SJSA1 (cell line): Measurements from ENCODE around the gene WBP2. TPM values are rescaled to one million over a fixed set of nuclear protein-coding genes. Genes with fewer than 3 reads are reported as not detected.
"Not testable (repeated sequence)": the region's sequence is repeated elsewhere in the genome, so short reads cannot be mapped to it uniquely, and the experiment has no call there.

Source experiments
- DNase-seq, 2 experiments: peaks; one replicate each; pipeline ENCODE4 v3.0.0-alpha.2; 2015 to 2020; ENCODE audit warnings: low spot score in 2 of 2, low read depth in 1 of 2
- H3K27ac ChIP-seq: fragments of 250-450 bp; sonication (Bioruptor Pico); 2 replicates; pipeline ENCODE4 v1.5.1; 2020; ENCODE audit warnings: mild to moderate bottlenecking, moderate library complexity
- H3K27me3 ChIP-seq: fragments of 250-450 bp; sonication (Bioruptor Pico); replicated peaks from 2 replicates; pipeline ENCODE4 v1.5.1; 2020; ENCODE audit warnings: mild to moderate bottlenecking, moderate library complexity
- H3K36me3 ChIP-seq: fragments of 250-450 bp; sonication (Bioruptor Pico); 2 replicates; pipeline ENCODE4 v1.5.1; 2020; ENCODE audit warnings: mild to moderate bottlenecking
- H3K4me1 ChIP-seq: fragments of 250-450 bp; sonication (Bioruptor Pico); replicated peaks from 2 replicates; pipeline ENCODE4 v1.6.1; 2021; ENCODE audit warnings: mild to moderate bottlenecking
- H3K4me3 ChIP-seq: fragments of 250-450 bp; sonication (Bioruptor Pico); 2 replicates; pipeline ENCODE4 v1.5.1; 2020; ENCODE audit warnings: mild to moderate bottlenecking
- H3K9me3 ChIP-seq: fragments of 250-450 bp; sonication (Bioruptor Pico); replicated peaks from 2 replicates; pipeline ENCODE4 v1.5.1; 2020; ENCODE audit warnings: mild to moderate bottlenecking
- total RNA-seq: library from RNA; depleted of rRNA; stranded (reverse); fragments of >200 nt; shearing (Covaris generic); gene quantifications from 2 replicates; pipeline ENCODE4 v1.2.3, GENCODE V29; 2014

The WBP2 gene
- total RNA-seq, 1 experiment from 2014 or later, result 28.8 TPM

DNA sequence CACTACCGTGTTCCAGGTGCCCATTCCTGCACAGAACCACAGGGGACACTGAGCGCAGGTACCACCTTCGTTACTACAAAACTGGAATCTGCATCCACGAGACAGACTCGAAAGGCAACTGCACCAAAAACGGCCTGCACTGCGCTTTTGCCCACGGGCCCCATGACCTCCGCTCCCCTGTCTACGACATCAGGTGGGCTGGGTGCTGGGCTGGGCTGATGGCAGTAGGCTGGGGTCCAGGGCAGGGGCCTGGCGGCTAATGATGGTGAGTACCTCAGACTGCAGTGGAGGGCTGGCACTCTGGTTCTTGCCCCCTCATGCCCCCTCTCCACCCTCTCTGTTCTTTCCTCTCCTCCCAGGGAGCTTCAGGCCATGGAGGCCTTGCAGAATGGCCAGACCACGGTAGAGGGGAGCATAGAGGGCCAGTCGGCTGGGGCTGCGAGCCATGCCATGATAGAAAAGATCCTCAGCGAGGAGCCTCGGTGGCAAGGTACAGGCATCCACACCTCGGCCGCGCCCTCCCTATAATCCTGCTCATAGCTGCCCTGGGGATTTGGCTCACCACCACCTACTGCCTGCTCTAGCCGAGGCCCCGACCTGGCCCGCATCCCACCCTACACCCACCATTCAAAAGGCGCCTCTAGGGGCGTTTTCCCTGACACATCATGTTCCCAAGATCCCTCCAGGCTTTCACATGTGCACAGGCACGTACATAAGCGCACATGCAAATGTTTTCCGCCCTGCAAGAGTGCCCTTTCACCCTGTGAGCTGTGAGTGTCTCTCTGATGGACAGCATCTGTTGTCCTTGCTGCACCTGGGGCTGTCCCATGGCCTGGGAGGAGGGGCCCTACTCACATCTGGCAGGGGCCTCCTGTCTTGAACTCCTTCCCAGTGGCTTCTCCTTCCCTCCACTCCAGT, 42.8 kb downstream of the WBP2 start:
- Histone ChIP-seq H3K36me3 (peaks cover 83% of the 10 kb centered on the region), H3K9me3 (no peaks in the 10 kb centered on the region), H3K27ac (no peak overlapping the region), H3K4me1 (peaks cover 8% of the 10 kb centered on the region), H3K27me3 (no peaks in the 10 kb centered on the region), H3K4me3 (no peak overlapping the region)
- DNase-seq, result no peak

DNA sequence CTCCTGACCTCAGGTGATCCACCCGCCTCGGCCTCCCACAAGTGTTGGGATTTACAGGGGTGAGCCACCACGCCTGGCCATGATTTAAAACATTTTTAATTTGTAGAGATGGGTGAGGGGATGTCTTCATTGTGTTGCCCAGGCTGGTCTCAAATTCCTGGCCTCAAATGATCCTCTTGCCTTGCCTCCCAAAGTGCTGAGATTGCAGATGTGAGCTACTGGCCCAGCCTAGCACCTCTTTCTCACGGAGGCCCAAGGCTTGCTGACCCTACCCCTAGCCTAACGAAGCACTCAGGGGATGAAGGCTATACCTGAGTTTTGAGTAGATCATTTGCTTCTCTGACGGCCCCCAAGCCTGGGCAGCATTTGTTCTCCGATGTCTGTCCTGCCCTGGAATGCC, 44.0 kb downstream of the WBP2 start:
- Histone ChIP-seq H3K4me1 (peaks cover 8% of the 10 kb centered on the region), H3K27me3 (no peaks in the 10 kb centered on the region), H3K9me3 (no peaks in the 10 kb centered on the region), H3K36me3 (peaks cover 71% of the 10 kb centered on the region), H3K27ac (no peak overlapping the region), H3K4me3 (no peak overlapping the region)
- DNase-seq, result no peak

DNA sequence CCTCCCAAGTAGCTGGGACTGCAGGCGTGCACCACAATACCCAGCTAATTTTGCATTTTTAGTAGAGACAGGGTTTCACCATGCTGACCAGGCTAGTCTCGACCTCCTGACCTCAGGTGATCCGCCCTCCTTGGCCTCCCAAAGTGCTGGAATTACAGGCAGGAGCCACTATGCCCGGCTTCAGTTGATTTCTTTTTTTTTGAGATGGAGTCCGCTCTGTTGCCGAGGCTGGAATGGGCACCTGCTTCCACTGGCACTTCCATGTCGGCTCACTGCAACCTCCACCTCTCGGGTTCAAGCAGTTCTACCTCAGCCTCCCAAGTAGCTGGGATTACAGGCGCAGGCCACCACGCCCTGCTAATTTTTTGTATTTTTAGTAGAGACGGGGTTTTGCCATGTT, 44.4 kb downstream of the WBP2 start:
- not testable (repeated sequence) for H3K4me3 ChIP-seq, H3K27ac ChIP-seq, H3K4me1 ChIP-seq, H3K9me3 ChIP-seq, H3K27me3 ChIP-seq, DNase-seq
- H3K36me3 ChIP-seq, result peaks cover 67% of the 10 kb centered on the region

DNA sequence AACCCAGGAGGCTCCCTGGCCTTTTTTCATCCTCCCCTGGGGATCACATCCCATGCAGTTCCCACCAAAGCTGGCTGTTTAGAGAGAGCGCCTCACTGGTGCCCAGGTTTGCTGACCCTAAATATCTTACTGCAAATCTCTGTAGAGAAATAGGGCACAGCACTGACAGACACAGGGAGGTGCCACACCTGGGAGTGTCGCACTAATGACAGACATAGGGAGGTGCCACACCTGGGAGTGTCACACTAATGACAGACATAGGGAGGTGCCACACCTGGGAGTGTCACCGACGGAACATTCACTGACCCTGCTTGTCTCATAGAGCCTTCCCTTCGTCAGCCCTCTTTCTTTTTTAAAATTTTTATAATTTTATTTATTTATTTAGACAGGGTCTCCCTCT, 44.9 kb downstream of the WBP2 start:
- no peak for DNase-seq
- Histone ChIP-seq H3K27me3 (no peaks in the 10 kb centered on the region), H3K9me3 (no peaks in the 10 kb centered on the region), H3K36me3 (peaks cover 64% of the 10 kb centered on the region), H3K4me3 (no peak overlapping the region), H3K27ac (no peak overlapping the region), H3K4me1 (peaks cover 8% of the 10 kb centered on the region)

DNA sequence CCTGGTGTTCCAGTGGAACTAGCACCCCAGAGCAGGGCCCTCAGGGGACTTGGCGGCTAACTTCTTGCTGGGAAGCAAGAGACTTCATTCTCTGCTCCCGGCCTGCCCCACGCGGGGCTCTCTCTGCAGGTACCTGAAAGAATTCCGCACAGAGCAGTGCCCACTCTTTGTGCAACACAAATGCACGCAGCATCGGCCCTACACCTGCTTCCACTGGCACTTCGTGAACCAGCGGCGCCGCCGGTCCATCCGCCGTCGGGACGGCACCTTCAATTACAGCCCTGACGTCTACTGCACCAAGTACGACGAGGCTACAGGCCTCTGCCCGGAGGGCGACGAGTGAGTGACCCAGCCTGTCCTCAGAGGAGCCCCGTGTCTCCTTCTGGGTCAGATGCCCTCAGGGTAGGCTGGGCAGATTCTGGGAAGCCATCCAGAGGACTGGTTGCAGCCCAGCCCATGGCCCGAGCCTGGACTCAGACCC, 45.5 kb downstream of the WBP2 start:
- peaks cover 2% of the 10 kb centered on the region for H3K4me1 ChIP-seq
- no peak for DNase-seq
- H3K27me3 ChIP-seq, result no peaks in the 10 kb centered on the region
- peaks cover 58% of the 10 kb centered on the region for H3K36me3 ChIP-seq
- H3K9me3 ChIP-seq, result no peaks in the 10 kb centered on the region
- no peak overlapping the region for H3K4me3 ChIP-seq
- H3K27ac ChIP-seq, result no peak overlapping the region

DNA sequence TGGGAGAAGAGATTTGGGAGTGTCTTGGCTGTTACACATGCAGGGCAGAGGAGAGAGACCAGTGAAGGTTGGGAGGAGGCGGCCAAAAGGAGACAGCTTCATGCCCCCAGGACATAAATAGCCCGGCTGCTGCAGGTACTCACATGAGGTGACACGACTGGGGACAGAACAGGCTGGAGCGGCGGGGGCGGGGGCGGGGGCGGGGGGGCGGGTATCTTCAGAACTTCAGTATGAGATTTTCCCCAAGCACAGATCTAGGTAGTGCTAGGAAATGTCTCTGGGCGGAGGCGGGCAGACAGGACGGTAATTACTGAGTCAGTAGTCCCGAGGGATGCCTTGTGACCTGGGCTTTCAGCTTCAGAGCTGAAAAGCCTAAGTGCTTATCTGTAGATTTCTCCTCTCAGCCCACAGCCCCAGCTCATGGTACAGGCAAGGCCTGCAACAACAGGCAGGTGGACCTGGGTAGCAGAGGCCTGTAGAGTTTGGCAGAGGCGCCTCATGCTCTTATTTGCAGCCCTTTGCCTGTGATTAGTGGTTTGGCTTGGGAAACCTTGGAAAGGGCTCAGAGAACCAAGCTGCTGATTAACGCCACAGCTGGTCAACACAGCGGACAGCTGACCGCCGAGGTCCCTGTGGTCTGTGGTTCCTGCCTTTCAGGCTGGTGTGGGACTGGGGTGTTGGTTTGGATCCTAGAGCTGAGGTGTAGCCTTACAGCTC, 46.1 kb downstream of the WBP2 start:
- no peaks in the 10 kb centered on the region for H3K4me1 ChIP-seq
- H3K9me3 ChIP-seq, result no peaks in the 10 kb centered on the region
- no peak overlapping the region for H3K4me3 ChIP-seq
- no peaks in the 10 kb centered on the region for H3K27me3 ChIP-seq
- H3K27ac ChIP-seq, result no peak overlapping the region
- peaks cover 56% of the 10 kb centered on the region for H3K36me3 ChIP-seq
- no peak for DNase-seq

DNA sequence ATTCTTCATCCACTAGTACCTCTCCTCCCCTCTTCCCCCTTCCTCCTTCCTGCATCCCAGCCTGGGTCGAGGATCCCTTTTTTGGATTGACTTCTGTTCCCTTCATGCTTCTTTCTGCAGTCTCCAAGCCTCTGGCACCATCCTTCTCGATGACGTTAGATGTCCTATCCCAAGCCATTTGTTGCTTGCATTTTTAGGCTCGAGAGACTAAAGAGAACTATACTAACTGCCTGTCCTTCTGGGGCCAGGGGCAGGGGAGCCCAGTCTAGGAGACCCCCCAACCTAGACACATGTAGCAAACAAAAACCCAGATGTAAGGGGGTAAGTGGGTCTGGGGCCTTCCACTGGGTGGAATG, 46.6 kb downstream of the WBP2 start:
- no peak overlapping the region for H3K27ac ChIP-seq
- no peaks in the 10 kb centered on the region for H3K9me3 ChIP-seq
- DNase-seq, result no peak
- H3K4me3 ChIP-seq, result no peak overlapping the region
- H3K27me3 ChIP-seq, result no peaks in the 10 kb centered on the region
- no peaks in the 10 kb centered on the region for H3K4me1 ChIP-seq
- peaks cover 53% of the 10 kb centered on the region for H3K36me3 ChIP-seq

DNA sequence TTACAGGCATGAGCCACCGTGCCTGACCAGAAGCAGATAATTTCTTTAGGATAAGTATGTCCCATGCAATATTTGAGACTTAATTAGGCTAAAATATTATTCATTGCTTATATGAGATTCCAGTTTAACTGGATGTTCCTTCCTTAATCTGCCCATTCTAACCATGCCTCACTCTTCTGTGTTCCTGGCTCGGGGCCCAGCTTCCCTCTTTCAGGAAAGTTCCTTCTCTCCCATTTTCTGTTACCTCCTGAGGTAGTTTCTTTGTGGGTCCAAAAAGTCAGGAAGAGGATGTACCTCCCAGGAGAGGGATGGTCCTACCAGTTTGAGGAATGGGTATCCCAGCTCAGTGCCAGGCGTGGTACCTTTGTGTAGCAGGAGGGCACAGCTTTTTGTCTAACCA, 47.3 kb downstream of the WBP2 start:
- Histone ChIP-seq H3K4me1 (no peaks in the 10 kb centered on the region), H3K36me3 (peaks cover 51% of the 10 kb centered on the region), H3K27ac (no peak overlapping the region), H3K27me3 (no peaks in the 10 kb centered on the region), H3K4me3 (no peak overlapping the region), H3K9me3 (no peaks in the 10 kb centered on the region)
- DNase-seq, result no peak

DNA sequence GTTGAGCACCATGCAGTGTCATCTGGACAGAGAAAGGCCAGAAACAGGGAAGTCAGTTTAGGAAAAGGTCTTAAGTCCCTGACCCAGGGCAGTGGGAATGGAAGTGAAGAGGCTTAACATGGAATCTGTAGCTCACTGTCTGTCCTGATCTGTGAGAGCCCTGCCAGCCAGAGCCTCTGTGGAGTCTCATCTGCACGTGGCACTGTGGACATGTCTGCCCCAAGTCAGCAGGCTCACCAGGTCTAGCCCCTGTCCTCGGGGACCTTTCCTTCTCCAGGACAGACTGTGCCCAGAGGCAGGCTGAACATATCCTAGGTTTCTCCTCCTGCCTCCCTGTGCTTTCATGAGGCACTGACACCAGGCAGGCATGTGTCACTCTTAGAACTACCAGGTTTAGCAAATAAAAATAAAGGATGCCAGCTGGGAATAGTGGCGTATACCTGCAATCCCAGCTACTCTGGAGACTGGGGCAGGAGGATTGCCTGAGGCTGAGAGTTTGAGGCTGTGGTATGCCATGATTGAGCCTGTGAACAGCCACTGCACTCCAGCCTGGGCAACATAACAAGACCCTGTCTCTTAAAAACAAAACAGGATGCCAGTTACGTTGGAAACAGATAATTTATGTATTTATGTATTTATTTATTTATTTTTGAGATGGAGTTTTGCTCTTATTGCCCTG, 48.2 kb downstream of the WBP2 start:
- DNase-seq, result no peak
- Histone ChIP-seq H3K9me3 (no peaks in the 10 kb centered on the region), H3K27ac (no peak overlapping the region), H3K36me3 (peaks cover 45% of the 10 kb centered on the region), H3K27me3 (no peaks in the 10 kb centered on the region), H3K4me3 (no peak overlapping the region), H3K4me1 (no peaks in the 10 kb centered on the region)

DNA sequence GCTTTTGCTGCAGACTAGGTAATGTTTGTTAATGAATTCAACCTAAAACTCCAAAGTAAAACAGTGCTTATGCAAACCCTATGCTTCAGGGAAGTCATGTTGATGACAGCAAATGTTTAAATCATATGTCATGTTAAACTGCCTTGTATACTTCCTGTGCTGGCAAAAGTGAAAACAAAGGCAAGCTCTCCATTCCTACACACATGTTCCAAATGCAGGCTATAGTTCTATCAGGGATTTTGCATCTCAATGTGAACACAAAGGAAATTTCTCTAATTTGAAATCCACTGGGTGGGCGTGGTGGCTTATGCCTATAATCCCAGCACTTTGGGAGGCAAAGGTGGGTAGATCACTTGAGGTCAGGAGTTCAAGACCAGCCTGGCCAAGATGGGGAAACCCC, 51.3 kb downstream of the WBP2 start:
- Histone ChIP-seq H3K27ac (no peak overlapping the region), H3K27me3 (no peaks in the 10 kb centered on the region), H3K4me1 (no peaks in the 10 kb centered on the region), H3K36me3 (peaks cover 37% of the 10 kb centered on the region), H3K9me3 (no peaks in the 10 kb centered on the region), H3K4me3 (no peak overlapping the region)
- no peak for DNase-seq

DNA sequence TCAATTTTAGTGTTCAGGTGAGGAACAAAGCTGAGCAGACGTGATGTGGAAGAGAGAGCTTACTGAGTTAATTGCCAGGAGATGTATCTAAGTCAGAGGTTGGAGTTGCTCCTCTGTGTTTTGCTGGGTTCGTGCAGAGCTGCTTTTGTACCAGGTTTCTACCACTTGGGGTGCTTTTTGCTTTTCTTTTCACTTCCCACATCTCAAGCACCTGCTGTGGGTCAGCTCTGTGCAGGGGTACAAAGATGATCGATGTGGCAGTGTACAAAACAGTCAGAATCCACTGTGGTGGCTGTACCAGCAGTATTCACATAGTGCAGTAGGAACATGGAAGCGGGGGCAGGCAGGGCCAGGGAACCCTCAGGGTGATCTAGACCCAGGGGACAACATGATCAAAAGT, 55.7 kb downstream of the WBP2 start:
- DNase-seq, result no peak
- peaks cover 69% of the 10 kb centered on the region for H3K36me3 ChIP-seq
- no peaks in the 10 kb centered on the region for H3K27me3 ChIP-seq

DNA sequence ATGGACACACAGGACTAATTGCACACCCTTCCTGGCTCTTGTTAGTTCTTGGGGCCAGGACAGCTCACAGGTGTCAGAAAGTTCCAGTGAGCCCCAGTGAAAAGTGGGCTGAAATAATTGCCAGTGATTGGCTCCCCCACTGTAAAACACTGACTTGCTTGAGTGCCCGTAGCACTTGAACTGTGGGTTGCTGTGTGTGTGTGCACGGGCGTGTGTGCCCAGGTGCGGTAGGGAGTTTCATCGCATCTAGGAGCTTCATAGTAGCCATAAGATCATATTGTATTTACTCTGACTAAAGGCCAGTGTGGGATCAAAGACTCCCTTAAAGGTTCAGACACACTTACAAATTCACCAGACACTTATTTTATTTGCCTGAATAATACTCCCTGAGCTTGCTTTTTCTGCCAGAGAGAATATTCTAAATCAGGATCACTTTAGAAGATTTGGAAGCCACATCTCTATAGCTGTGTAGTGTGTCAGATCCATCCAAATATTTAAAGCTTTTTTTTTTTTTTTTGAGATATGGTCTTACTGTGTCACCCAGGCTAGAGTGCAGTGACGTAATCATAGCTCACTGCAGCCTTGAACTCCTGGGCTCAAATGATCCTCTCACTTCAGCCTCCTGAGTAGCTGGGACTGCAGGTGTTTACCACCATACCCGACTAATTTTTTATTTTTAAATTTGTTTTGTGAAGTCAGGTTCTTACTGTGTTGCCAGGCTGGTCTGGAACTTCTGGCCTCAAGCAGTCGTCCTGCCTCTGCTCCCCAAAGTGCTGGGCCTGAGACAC, 59.1 kb downstream of the WBP2 start:
- Histone ChIP-seq H3K27ac (no peak overlapping the region), H3K27me3 (no peaks in the 10 kb centered on the region), H3K9me3 (no peaks in the 10 kb centered on the region), H3K4me3 (no peak overlapping the region), H3K4me1 (no peaks in the 10 kb centered on the region), H3K36me3 (peaks cover 85% of the 10 kb centered on the region)
- DNase-seq, result no peak

More for the DNA sequence above, 55.7 kb downstream of the WBP2 start:
- Histone ChIP-seq H3K27ac (no peak overlapping the region), H3K4me3 (no peak overlapping the region), H3K9me3 (no peaks in the 10 kb centered on the region), H3K4me1 (no peaks in the 10 kb centered on the region)
